GM10266 (cell line): Measurements from ENCODE around the gene TALDO1.
A peak's percentile ranks its signal among the peaks of the same experiment; 100 is the strongest.

Source experiments
- DNase-seq: peaks from one replicate; pipeline ENCODE4 v3.0.0; 2012; ENCODE audit errors: extremely low spot score
- TF ChIP-seq, protein P1 (sequence below): IDR thresholded peaks from 2 replicates; pipeline ENCODE4 v1.5.1; 2012; ENCODE audit warnings: mild to moderate bottlenecking, low read depth; ENCODE audit not compliant: control insufficient read depth, insufficient read depth; ENCODE audit errors: missing control alignments

Gene TALDO1

GRCh38 chr11:788009-788640 is 40.9 kb downstream of the TALDO1 start:
- DNase-seq, result no peak
- TF ChIP-seq, protein P1, sequence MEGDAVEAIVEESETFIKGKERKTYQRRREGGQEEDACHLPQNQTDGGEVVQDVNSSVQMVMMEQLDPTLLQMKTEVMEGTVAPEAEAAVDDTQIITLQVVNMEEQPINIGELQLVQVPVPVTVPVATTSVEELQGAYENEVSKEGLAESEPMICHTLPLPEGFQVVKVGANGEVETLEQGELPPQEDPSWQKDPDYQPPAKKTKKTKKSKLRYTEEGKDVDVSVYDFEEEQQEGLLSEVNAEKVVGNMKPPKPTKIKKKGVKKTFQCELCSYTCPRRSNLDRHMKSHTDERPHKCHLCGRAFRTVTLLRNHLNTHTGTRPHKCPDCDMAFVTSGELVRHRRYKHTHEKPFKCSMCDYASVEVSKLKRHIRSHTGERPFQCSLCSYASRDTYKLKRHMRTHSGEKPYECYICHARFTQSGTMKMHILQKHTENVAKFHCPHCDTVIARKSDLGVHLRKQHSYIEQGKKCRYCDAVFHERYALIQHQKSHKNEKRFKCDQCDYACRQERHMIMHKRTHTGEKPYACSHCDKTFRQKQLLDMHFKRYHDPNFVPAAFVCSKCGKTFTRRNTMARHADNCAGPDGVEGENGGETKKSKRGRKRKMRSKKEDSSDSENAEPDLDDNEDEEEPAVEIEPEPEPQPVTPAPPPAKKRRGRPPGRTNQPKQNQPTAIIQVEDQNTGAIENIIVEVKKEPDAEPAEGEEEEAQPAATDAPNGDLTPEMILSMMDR, result no peak

- TF ChIP-seq, protein P1, result no peak
- no peak for DNase-seq
Observed at GRCh38 chr11:788953-789940, 42.0 kb downstream of the TALDO1 start.

DNA sequence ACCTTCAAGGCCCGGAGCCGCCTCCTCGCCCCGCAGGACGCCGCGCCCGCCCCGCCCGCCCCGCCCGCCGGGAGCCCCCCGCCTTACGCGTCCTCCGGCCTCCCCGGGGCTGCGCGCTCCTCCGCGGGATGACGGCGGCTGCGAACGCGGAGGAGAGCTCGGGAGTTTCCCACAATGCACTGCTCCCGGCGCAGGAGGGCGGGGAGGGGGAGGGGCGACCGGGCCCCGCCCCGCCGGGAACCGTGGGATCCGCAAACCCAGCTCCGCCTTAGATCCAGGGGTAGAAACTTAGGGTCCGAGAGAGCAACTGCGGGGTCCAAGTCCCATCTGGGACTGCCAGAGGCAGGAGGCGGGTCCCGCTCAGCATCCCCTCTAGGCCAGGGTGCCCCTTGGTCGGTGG is 42.7 kb downstream of the TALDO1 start, which contains the start of gene CEND1:
Gene CEND1, minus strand, starts transcription at position 148 of the 400 bp plus-strand sequence. CDS start 1,514 bp downstream, outside the sequence.
- peak; percentile 55 for DNase-seq
- TF ChIP-seq, protein P1, result no peak

- no peak for DNase-seq
- TF ChIP-seq, protein P1, result no peak
Observed at GRCh38 chr11:790721-791564, 43.7 kb downstream of the TALDO1 start.

- TF ChIP-seq, protein P1, result no peak
- DNase-seq, result no peak
Observed at GRCh38 chr11:791658-792534, 44.6 kb downstream of the TALDO1 start.

DNA sequence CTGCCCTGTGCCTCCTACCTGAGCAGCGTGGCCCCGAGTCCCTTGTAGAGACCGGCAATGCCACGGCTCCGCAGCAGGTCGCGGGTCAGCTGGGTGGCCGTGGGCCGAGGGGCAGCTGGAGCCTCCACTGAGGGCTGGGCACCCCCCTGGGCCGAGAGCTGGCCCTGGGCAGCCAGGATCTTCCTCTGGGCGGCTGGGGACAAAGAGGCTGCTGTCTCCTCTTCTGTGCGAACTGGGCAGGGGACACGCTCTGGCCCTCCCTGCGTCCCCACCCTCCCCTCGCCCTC is 45.2 kb downstream of the TALDO1 start:
- TF ChIP-seq, protein P1, result no peak
- no peak for DNase-seq
